Lung microvascular endothelial cell (primary cell): ENCODE measurements around the gene AGAP1. TPM values are rescaled to one million over a fixed set of nuclear protein-coding genes. Genes with fewer than 3 reads are reported as not detected.

Experiments used
- DNase-seq, 2 donors: peaks; one replicate each; pipeline versions ENCODE4 v3.0.0 to v3.0.0-alpha.2; 2010; ENCODE audit warnings: low read depth in 2 of 2
- total RNA-seq: library from RNA; depleted of rRNA; stranded (reverse); fragments of >200 nt; gene quantifications from 2 replicates; pipeline ENCODE4 v1.2.1, GENCODE V29; 2014

AGAP1 gene
- total RNA-seq, 1 donor from 2014 or later: 3.4 TPM

DNA sequence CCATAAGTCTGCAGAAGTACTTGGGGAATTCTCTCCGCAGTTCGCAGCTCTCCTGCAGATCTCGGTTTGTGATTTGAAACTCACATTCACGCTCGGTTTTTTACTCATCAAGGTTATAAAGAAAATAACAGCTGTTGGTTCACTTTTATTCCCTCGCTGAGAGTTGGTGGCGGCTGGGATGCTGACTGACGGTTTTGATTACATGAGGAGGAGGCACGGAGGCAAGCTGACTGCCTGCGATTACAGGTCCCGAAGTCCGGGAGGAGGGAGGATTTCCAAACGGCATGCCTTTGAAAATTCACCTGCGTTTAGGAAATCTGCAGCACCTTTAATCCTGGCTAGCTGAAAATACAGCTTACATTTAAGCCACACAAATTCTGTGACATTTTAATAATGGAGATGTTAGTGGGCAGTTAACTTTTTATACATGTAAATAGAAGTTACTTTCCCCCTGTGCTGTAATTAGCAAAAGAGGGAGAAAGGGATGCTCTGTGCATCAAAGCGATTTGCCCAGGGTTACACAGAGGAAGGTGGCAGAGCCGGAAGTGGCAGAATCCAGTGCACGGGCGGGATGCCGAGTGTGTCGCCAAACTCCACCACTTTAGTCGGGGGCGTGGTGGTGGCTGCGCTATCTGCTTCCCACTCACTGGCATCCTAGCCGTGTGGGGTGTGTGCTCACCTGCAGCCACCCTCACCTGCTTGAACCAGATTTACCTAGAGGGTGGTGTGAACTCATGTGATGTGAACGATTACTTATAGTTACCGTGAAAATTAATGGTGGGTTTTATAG is 14.7 kb downstream of the AGAP1 start:
- no peak for DNase-seq

DNA sequence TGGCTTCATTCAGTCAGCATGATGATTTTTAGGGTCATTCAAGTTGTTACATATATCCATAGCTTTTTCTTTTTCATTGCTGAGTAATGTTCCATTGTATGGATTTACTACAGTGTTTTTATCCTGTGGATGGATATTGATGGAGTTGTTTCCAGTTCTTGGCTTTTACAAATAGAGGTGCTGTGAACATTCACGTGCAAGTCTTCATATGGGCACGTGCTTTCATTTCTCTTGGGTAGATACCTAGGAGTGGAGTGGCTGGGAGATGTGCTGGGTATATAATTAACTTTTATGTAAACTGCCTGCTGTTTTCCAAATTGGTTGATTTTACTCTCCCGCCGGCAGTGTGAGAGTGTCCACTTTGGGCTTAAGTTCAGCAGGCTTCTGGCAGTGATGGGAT is 16.5 kb downstream of the AGAP1 start:
- no peak for DNase-seq

DNA sequence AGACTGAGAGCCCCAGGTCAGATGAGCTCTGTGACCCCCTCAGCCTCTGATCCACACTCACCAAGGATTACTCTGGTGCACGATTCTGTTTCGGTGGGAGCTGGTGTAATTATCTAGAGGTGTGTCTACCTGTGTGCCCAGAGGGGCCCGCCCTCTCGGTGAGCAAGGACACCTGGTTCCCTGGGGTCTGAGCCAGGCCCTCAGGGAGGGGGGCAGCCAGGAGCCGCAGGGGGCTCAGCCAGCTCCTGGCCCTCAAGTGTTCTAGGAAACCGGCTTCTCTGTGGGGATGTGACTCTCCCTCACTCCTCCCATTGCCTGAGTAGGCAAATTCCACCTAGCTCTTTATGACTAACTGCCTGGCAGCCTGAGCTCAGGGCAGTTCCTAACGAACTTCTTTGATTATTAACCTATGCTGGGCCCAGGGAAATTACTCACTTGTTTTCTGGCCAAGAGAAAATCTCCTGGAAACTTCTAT is 17.4 kb downstream of the AGAP1 start:
- peak; percentile 33 to 90 for DNase-seq

DNA sequence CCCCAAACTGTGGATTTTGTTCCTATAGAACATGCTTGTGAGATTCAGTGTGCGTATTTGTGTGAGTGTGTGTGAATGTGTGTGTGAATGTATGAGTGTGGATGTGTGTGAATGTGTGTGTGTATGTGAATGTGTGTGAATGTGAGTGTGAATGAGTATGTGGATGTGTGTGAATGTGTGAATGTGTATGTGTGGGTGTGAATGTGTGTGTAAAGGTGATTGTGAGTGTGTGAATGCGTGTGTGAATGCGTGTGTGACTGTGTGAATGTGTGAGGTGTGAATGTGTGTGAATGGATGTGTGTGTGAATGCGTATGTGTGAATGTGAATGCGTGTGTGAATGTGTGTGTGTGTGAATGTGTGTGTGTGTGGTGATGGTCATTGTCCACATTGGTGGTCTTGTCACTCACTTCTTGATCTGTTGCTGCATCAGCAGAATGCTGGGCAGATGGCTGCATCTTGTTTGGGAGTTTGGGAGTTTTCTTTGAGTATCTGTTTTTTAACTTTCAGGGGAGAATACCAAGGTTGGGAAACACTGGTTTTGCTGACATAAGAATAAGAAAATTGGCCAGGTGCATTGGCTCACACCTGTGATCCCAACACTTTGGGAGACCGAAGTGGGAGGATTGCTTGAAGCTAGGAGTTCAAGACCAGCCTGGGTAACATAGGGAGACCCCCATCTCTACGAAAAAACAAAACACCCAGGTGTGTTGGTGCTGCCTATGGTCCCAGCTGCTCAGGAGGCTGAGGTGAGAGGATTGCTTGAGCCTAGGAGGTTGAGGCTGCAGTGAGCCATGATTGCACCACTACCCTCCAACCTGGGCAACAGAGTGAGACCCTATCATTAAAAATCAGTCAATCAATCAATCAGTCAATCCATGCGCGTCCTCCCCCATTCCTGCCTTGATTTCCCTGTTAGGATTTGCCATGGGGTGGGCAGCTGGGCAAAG is 18.2 kb downstream of the AGAP1 start:
- no peak for DNase-seq

GRCh38 chr2:235512699-235513053 is 18.8 kb downstream of the AGAP1 start:
- peak in 1 of 2 donors; percentile 26 for DNase-seq

GRCh38 chr2:235513984-235514626 is 20.3 kb downstream of the AGAP1 start:
- DNase-seq: no peak

DNA sequence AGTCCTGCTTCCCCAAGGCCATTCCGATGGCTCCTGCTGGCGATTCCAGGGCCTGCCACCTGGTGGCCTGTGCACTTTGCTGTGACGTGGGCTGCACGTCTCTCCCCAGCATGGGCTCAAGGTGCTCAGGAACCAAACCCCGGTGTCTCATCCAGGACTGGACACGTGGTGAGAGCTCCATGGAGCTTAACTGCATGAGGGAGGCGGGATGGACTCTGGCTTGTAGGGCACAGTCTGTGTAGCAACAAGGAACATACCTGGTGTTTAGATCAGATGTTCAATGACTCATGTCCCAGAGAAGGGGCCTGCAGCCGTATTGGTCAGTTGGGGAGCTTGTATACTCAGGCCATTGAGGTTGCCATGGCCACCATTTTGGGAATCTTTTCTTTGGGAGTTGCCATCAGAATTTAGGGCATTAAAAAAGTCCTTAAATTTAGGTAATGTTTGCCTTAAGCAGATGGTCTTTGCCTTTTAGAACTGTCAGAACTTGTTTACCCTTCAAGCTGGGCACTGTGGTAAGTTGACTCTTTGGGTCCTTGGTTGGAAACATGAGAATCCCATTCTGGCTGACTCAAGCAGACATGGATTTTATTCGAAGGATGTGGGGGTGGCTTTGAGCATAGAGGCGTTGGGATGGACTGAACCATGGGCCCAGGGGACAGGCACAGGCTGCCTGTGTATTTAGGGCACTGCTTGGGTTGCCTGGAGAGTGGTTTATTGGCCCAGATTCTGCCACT is 21.0 kb downstream of the AGAP1 start:
- DNase-seq: no peak

- DNase-seq: no peak
Measured at GRCh38 chr2:235515364-235515742, 21.5 kb downstream of the AGAP1 start.

DNA sequence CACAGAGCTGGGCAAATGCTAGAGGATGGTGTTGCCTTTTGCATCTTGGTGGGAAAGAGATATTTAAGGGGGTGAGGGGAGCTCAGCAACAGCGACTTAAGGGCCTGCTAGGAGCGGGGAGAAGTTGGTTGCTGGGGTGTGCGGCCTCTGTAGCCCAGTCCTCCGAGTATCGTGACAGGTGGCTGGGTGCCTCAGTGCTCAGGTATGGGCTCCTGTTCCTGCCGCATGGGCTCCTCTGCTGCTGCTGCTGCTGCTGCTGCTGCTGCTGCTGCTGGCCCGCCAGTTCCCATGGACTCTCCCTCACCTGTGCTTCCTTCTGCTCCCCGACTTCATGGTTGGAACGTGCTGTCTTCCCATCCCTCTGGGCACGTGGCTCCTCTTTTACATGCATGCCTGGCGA is 22.0 kb downstream of the AGAP1 start:
- no peak for DNase-seq

DNA sequence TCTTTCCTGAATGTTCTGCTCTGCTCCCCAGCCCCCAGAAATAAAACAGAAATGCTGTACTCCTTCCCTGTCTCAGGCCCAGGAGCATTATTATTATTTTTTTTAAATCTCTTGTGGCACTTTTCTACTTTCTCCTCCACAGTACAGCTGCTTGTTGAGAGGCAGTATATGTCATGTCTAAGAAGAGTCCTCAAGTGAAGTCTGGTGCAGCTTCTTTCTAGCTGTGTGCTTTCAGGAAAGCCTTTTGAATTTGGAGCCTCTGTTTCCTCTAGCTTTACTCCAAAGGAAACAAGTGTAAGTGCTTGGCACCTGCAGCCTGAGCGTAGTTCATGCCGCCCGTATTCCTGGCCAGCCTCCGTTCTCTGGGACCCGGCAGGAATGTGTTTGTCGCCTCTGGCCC is 22.4 kb downstream of the AGAP1 start:
- no peak for DNase-seq

DNA sequence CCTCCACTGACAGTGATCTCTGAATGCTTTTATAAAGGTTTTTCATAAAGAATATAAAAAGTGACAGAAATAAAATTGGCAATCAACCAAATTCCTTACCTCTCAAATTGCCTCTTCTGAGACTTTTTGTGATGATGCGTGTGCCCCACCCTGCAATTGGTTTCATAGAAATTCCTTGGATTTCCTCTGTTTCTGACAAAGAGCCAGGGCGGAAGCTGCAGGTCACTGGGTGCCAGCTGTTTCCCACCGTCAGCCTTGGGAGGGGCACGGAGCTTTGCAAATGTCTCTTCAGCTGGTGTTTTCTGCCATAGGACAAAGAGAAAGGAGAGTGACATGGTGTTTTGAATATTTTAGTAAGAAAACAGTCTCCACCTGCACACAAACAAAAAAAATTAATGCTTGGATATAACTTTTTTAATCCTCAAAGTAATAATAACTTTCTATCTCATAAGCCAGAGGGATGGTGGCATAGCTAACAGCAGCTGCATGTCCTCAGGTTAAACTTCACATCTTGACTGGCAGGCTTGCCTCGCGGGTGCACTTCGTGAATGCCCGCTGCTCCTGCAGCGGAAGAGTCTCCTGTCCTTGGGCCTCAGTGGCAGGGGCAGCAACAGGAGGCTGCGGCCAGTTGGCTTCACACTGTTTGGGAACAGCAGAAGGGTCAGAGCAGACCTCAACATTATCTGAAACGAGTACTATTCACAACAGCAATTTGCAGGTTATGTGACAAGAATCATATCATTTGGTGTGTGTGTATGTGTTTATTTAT is 24.7 kb downstream of the AGAP1 start:
- peak; percentile 72 to 76 for DNase-seq

- DNase-seq: no peak
Measured at GRCh38 chr2:235520787-235521186, 26.9 kb downstream of the AGAP1 start.

DNA sequence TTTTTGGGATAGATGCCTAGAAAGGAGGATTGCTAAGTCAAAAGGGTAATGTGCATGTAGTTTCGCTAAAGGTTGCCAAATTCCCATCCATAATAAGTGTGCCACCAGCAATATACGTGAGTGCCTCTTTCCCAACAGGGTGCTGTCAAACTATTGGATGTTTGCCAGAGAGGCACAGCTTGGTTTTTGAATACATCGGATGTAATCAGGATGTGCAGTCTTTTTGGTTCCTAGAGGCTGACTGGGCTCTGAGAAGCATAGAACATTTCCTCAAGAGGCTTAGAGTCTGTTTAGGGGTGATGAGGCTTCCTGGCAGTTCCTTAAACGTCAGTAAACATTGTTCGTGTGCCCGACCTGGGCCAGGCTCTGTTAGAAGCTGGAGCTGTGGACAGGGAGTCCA is 28.0 kb downstream of the AGAP1 start:
- peak in 1 of 2 donors; percentile 52 for DNase-seq

DNA sequence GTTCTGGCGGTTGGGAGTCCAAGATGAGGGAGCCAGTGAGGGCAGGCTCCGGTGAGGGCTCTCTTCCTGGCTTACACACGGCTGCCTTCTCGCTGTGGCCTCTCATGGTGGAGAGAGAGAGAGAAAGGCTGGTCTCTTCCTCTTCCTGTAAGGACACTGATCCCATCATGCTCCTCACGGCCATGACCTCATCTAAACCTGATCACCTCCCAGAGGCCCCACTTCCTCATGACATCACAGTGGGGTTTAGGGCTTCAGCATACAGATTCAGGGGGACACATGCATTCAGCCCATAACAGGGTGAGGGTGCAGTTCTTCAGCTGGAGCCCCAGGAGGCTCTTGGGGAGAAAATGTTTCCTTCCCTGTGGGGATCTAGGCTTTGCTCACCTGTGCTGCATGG is 29.2 kb downstream of the AGAP1 start:
- DNase-seq: no peak

- DNase-seq: no peak
Measured at GRCh38 chr2:235523486-235524150, 29.8 kb downstream of the AGAP1 start.

- no peak for DNase-seq
Measured at GRCh38 chr2:235526166-235526565, 32.3 kb downstream of the AGAP1 start.

DNA sequence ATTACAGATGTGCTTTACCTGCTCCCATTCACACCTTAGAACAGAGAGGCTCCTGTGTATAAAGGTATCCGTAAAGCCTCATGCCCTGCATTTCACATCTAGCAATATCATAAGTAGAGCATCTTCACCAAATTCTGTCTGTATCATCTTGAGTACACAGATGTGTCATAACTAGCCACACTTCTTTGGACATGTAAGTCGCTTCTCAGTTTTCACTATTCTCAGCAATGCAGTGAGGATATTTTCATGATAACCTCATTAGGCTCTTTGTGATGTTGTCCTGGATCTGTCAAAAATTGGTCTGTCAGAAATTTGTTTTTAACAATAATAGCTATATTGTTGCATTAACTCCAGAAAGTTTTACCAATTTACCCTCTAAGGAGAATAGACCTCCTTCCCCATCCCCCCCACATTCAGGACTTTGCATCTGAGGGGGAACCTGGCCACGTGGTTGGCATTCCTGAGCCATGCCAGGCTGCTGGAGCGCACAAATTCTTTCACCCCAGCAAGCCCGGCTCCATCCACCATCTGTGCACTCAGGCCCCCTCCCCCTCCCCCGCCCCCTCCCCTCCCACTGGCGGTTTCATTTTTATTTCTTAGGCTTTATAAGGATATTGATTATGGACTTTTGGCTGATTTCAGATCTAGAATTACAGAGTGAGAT is 34.1 kb downstream of the AGAP1 start:
- no peak for DNase-seq

DNA sequence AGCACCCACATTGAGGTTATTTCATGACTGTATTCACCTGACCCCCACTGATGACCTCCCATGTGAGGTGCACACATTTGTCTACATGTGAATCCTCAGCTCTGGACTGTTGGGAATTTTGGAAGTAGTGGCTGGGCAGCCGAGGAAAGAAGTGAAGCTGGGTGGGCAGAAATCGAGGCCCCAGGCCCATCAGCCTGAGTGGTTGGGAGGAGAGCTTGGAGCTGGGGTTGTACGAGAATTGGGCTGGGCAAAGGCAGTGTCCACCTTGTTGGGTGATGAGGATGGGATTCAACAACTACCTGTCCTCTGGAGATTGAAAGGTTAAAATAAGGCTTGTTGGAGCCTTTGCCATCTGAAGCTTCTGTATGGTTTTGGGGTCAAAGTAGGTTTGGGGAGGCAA is 35.8 kb downstream of the AGAP1 start:
- no peak for DNase-seq

GRCh38 chr2:235530735-235531134 is 36.9 kb downstream of the AGAP1 start:
- no peak for DNase-seq

GRCh38 chr2:235532307-235532706 is 38.5 kb downstream of the AGAP1 start:
- no peak for DNase-seq
